Parathyroid adenoma (tissue), 2 donors: Measurements from ENCODE around the gene DNAH8.

Source experiments
- H2AFZ ChIP-seq: fragments of 300-600 bp; sonication (generic); one replicate; pipeline ENCODE4 v1.7.0; 2017; ENCODE audit warnings: antibody characterized with exemption, mild to moderate bottlenecking
- H3K27ac ChIP-seq: fragments of 300-600 bp; sonication (generic); one replicate; pipeline ENCODE4 v1.7.0; 2017
- H3K27me3 ChIP-seq: fragments of 300-600 bp; sonication (generic); one replicate; pipeline ENCODE4 v1.7.0; 2017; ENCODE audit warnings: low read length; ENCODE audit not compliant: control insufficient read depth, insufficient read depth
- H3K36me3 ChIP-seq: fragments of 300-600 bp; sonication (generic); one replicate; pipeline ENCODE4 v1.7.0; 2017; ENCODE audit warnings: low read length; ENCODE audit not compliant: control insufficient read depth, insufficient read depth
- H3K4me1 ChIP-seq: fragments of 300-600 bp; sonication (generic); one replicate; pipeline ENCODE4 v1.7.0; 2017; ENCODE audit warnings: control low read depth
- H3K4me2 ChIP-seq: fragments of 300-600 bp; sonication (generic); one replicate; pipeline ENCODE4 v1.7.0; 2017; ENCODE audit warnings: low read length
- H3K4me3 ChIP-seq: fragments of 300-600 bp; sonication (generic); one replicate; pipeline ENCODE4 v1.7.0; 2017; ENCODE audit warnings: low read depth, low read length
- H3K79me2 ChIP-seq: fragments of 300-600 bp; sonication (generic); one replicate; pipeline ENCODE4 v1.7.0; 2017; ENCODE audit warnings: control low read depth
- H3K9ac ChIP-seq: fragments of 300-600 bp; sonication (generic); one replicate; pipeline ENCODE4 v1.7.0; 2017; ENCODE audit warnings: mild to moderate bottlenecking
- H3K9me3 ChIP-seq: fragments of 300-600 bp; sonication (generic); one replicate; pipeline ENCODE4 v1.7.0; 2017; ENCODE audit warnings: low read length; ENCODE audit not compliant: control insufficient read depth
- CTCF ChIP-seq: fragments of 300-600 bp; sonication (generic); IDR thresholded peaks from one replicate; pipeline ENCODE4 v1.7.0; 2017; ENCODE audit warnings: antibody characterized with exemption, mild to moderate bottlenecking
- donor health status: primary hyperparathyroidism.

Gene DNAH8

GRCh38 chr6:39007575-39007974 lies 292.5 kb downstream of the DNAH8 start:
- no peaks in the 10 kb centered on the region for H3K27me3 ChIP-seq
- TF ChIP-seq CTCF = no peak

GRCh38 chr6:39008737-39009136 lies 293.6 kb downstream of the DNAH8 start:
- no peak overlapping the region for H3K9ac ChIP-seq
- no peaks in the 10 kb centered on the region for H3K36me3 ChIP-seq
- no peak overlapping the region for H3K4me3 ChIP-seq
- H3K9me3 ChIP-seq = no peaks in the 10 kb centered on the region
- H3K27me3 ChIP-seq = no peaks in the 10 kb centered on the region
- H3K4me1 ChIP-seq = no peaks in the 10 kb centered on the region
- no peak overlapping the region for H3K27ac ChIP-seq
- no peak for TF ChIP-seq CTCF
- H2AFZ ChIP-seq = no peak overlapping the region
- H3K4me2 ChIP-seq = no peak overlapping the region
- H3K79me2 ChIP-seq = no peaks in the 10 kb centered on the region

More at GRCh38 chr6:39007575-39007974, 292.5 kb downstream of the DNAH8 start:
- no peaks in the 10 kb centered on the region for H3K79me2 ChIP-seq
- H3K4me1 ChIP-seq = no peaks in the 10 kb centered on the region
- no peak overlapping the region for H3K4me3 ChIP-seq
- H3K9me3 ChIP-seq = no peaks in the 10 kb centered on the region
- no peak overlapping the region for H3K9ac ChIP-seq
- H3K4me2 ChIP-seq = no peak overlapping the region
- H2AFZ ChIP-seq = no peak overlapping the region
- H3K36me3 ChIP-seq = no peaks in the 10 kb centered on the region
- no peak overlapping the region for H3K27ac ChIP-seq

GRCh38 chr6:39009476-39009875 lies 294.4 kb downstream of the DNAH8 start:
- H3K79me2 ChIP-seq = no peaks in the 10 kb centered on the region
- TF ChIP-seq CTCF = no peak
- no peaks in the 10 kb centered on the region for H3K27me3 ChIP-seq
- H2AFZ ChIP-seq = no peak overlapping the region
- H3K4me1 ChIP-seq = no peaks in the 10 kb centered on the region
- H3K27ac ChIP-seq = no peak overlapping the region
- H3K9me3 ChIP-seq = no peaks in the 10 kb centered on the region
- no peak overlapping the region for H3K4me3 ChIP-seq
- no peak overlapping the region for H3K4me2 ChIP-seq
- no peak overlapping the region for H3K9ac ChIP-seq
- no peaks in the 10 kb centered on the region for H3K36me3 ChIP-seq

- H3K79me2 ChIP-seq = no peaks in the 10 kb centered on the region
- no peak overlapping the region for H2AFZ ChIP-seq
- H3K27me3 ChIP-seq = no peaks in the 10 kb centered on the region
- no peaks in the 10 kb centered on the region for H3K36me3 ChIP-seq
- no peak for TF ChIP-seq CTCF
- H3K27ac ChIP-seq = no peak overlapping the region
- H3K4me3 ChIP-seq = no peak overlapping the region
- no peaks in the 10 kb centered on the region for H3K9me3 ChIP-seq
- H3K4me1 ChIP-seq = no peaks in the 10 kb centered on the region
- H3K9ac ChIP-seq = no peak overlapping the region
- no peak overlapping the region for H3K4me2 ChIP-seq
Observed at GRCh38 chr6:39016839-39017546, 301.9 kb downstream of the DNAH8 start.

- Histone ChIP-seq H3K4me2 (no peak overlapping the region), H3K79me2 (no peaks in the 10 kb centered on the region), H3K9me3 (no peaks in the 10 kb centered on the region), H3K27me3 (no peaks in the 10 kb centered on the region), H3K9ac (no peak overlapping the region), H3K4me1 (no peaks in the 10 kb centered on the region), H3K27ac (no peak overlapping the region), H2AFZ (no peak overlapping the region), H3K36me3 (no peaks in the 10 kb centered on the region), H3K4me3 (no peak overlapping the region)
- no peak for TF ChIP-seq CTCF
Observed at GRCh38 chr6:39017547-39017880, 302.4 kb downstream of the DNAH8 start.
